Measurements from ENCODE around the gene SNRPD3. TPM values are rescaled to one million over a fixed set of nuclear protein-coding genes. Genes with fewer than 3 reads are reported as not detected.

SNRPD3 gene
- total and polyA plus RNA-seq, 4 donors: 57.2 to 128 (median 85.9) TPM

GRCh38 chr22:24588381-24588756 is 32.6 kb downstream of the SNRPD3 start (continued):
- TF ChIP-seq CTCF (IDR thresholded peaks at IDR 0.05; ENCODE audit: low read depth, low read length, missing input control) (no peak), HNF4G (IDR thresholded peaks at IDR 0.05) (no peak), NR2F2 (IDR thresholded peaks at IDR 0.05) (no peak), FOXA2 (IDR thresholded peaks at IDR 0.05) (no peak), TAF1 (conservative IDR thresholded peaks at IDR 0.05) (no peak), SP1 (IDR thresholded peaks at IDR 0.05) (no peak)

DNA sequence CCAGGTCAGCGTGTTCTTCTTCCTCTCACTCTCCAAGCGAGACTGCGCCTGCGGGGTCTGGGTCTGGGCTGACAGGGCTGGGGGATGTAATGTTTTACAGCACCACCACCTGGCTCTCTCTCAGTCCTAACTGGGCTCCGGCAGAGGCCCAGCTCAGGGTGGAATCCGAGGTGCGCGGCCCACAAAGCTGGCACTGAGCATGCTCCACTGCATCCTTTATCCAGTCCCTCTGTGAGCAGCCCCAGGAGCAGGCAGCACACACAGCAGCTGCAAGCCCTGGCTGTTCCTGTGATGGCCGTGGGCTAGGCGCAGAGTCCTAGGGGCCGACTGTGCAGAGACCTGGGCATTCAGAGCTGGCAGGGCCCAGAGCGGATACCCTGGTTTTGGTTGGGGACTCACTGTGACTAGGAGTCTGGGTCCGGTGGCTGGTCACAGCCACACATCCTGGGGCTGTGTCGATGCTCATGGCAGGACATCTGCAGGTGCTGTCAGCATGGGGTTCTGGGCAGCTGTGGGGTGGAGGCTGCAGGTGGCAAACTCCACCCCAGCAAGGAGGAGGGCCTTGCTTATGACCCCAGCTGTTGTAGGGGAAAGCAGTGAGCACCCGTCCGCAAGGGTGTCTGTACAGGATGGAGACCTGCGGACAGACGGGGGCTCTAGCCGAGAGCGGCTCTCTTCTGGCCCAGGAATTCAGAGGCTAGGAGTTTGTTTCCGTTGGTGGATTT is 33.1 kb downstream of the SNRPD3 start:
- WGBS: 97% methylated on average over 21 of the region's 21 CpGs
- Histone ChIP-seq H3K27me3 (ENCODE audit: control insufficient read depth in 4 of 4, insufficient read depth in 4 of 4, low read length in 3 of 4) (no peaks in the 10 kb centered on the region), H3K36me3 (ENCODE audit: control insufficient read depth in 4 of 4, insufficient read depth in 3 of 4, low read depth in 1 of 4, low read length in 3 of 4) (peaks cover 0 to 30% (median 6%) of the 10 kb centered on the region in 4 donors), H3K9ac (ENCODE audit: low read depth in 1 of 2, low read length in 2 of 2) (no peak overlapping the region), H3K9me3 (ENCODE audit: control insufficient read depth in 4 of 4, low read length in 3 of 4) (no peaks in the 10 kb centered on the region), H3K27ac (ENCODE audit: low read depth in 1 of 2, low read length in 2 of 2) (no peak overlapping the region), H3K4me3 (ENCODE audit: low read depth in 1 of 3, low read length in 3 of 3) (no peak overlapping the region), H3K4me1 (ENCODE audit: control insufficient read depth in 4 of 4, insufficient read depth in 4 of 4, low read length in 3 of 4) (peaks cover 7 to 22% (median 14%) of the 10 kb centered on the region in 4 donors)
- DNase-seq (ENCODE audit: low spot score): no peak
- TF ChIP-seq SP1 (IDR thresholded peaks at IDR 0.05): no peak
- no peak for TF ChIP-seq HNF4A (conservative IDR thresholded peaks at IDR 0.05)
- TF ChIP-seq NR2F2 (IDR thresholded peaks at IDR 0.05): no peak
- TF ChIP-seq RAD21 (IDR thresholded peaks at IDR 0.05): no peak
- no peak for TF ChIP-seq RXRA (IDR thresholded peaks at IDR 0.05)
- no peak for TF ChIP-seq FOXA2 (IDR thresholded peaks at IDR 0.05)
- no peak for TF ChIP-seq CTCF (IDR thresholded peaks at IDR 0.05; ENCODE audit: low read depth, low read length, missing input control)
- TF ChIP-seq HNF4G (IDR thresholded peaks at IDR 0.05): no peak
- TF ChIP-seq FOXA1 (IDR thresholded peaks at IDR 0.05): no peak
- TF ChIP-seq TAF1 (conservative IDR thresholded peaks at IDR 0.05): no peak
- TF ChIP-seq, protein P1, sequence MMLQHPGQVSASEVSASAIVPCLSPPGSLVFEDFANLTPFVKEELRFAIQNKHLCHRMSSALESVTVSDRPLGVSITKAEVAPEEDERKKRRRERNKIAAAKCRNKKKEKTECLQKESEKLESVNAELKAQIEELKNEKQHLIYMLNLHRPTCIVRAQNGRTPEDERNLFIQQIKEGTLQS (IDR thresholded peaks at IDR 0.05): no peak
- no peak for TF ChIP-seq EGR1 (IDR thresholded peaks at IDR 0.05; ENCODE audit: low read depth in 2 of 2)
- TF ChIP-seq, protein P2, sequence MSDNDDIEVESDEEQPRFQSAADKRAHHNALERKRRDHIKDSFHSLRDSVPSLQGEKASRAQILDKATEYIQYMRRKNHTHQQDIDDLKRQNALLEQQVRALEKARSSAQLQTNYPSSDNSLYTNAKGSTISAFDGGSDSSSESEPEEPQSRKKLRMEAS (IDR thresholded peaks at IDR 0.05): no peak
- TF ChIP-seq, protein P3, sequence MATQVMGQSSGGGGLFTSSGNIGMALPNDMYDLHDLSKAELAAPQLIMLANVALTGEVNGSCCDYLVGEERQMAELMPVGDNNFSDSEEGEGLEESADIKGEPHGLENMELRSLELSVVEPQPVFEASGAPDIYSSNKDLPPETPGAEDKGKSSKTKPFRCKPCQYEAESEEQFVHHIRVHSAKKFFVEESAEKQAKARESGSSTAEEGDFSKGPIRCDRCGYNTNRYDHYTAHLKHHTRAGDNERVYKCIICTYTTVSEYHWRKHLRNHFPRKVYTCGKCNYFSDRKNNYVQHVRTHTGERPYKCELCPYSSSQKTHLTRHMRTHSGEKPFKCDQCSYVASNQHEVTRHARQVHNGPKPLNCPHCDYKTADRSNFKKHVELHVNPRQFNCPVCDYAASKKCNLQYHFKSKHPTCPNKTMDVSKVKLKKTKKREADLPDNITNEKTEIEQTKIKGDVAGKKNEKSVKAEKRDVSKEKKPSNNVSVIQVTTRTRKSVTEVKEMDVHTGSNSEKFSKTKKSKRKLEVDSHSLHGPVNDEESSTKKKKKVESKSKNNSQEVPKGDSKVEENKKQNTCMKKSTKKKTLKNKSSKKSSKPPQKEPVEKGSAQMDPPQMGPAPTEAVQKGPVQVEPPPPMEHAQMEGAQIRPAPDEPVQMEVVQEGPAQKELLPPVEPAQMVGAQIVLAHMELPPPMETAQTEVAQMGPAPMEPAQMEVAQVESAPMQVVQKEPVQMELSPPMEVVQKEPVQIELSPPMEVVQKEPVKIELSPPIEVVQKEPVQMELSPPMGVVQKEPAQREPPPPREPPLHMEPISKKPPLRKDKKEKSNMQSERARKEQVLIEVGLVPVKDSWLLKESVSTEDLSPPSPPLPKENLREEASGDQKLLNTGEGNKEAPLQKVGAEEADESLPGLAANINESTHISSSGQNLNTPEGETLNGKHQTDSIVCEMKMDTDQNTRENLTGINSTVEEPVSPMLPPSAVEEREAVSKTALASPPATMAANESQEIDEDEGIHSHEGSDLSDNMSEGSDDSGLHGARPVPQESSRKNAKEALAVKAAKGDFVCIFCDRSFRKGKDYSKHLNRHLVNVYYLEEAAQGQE (IDR thresholded peaks at IDR 0.05): no peak

Measured in liver (tissue), 9 donors.